Activated CD8-positive, alpha-beta T cell treated with anti-CD3 and anti-CD28 coated beads, Interleukin-2, amount 10 ng/mL, durations not matched to agents 7 days and 5 days (primary cell): ENCODE data around the gene MAST4. TPM values are rescaled to one million over a fixed set of nuclear protein-coding genes. Genes with fewer than 3 reads are reported as not detected.

Experiments
- ATAC-seq: fragments of 150-1000 bp; cut with Tn5 transposase; one replicate; pipeline ENCODE4 v1.10.0; 2021; ENCODE audit warnings: moderate library complexity
- CTCF ChIA-PET: fragments of 350-600 bp; sonication (Branson Sonifier 250); formaldehyde crosslinking; loops from one replicate; lab custom pipeline; 2021; ENCODE audit warnings: antibody characterized with exemption; lab: Charles Lee
- POLR2A ChIA-PET: fragments of 350-600 bp; sonication (Branson Sonifier 250); formaldehyde crosslinking; loops from one replicate; lab custom pipeline; 2021; ENCODE audit warnings: antibody characterized with exemption; lab: Charles Lee
- DNase-seq: peaks from one replicate; pipeline ENCODE4 v3.0.0-alpha.2; 2020
- H3K27ac Mint-ChIP-seq: one replicate; pipeline ENCODE4 v1.8.0; 2021; ENCODE audit warnings: mild to moderate bottlenecking, mixed read lengths
- H3K27me3 Mint-ChIP-seq: one replicate; pipeline ENCODE4 v1.8.0; 2021; ENCODE audit warnings: low read depth, mixed read lengths
- H3K36me3 Mint-ChIP-seq: one replicate; pipeline ENCODE4 v1.8.0; 2021; ENCODE audit warnings: low read depth, mixed read lengths
- H3K4me1 Mint-ChIP-seq: one replicate; pipeline ENCODE4 v1.8.0; 2021; ENCODE audit warnings: low read depth, mixed read lengths
- H3K4me3 Mint-ChIP-seq: one replicate; pipeline ENCODE4 v1.8.0; 2021; ENCODE audit warnings: mild to moderate bottlenecking, mixed read lengths
- H3K9me3 Mint-ChIP-seq: one replicate; pipeline ENCODE4 v1.8.0; 2022; ENCODE audit warnings: mixed read lengths; ENCODE audit not compliant: insufficient read depth
- total RNA-seq, 2 experiments: library from RNA; stranded (reverse); gene quantifications; one replicate each; pipeline ENCODE4 v1.2.3, GENCODE V29; 2021

The MAST4 gene
- total RNA-seq, 2 experiments from 2014 or later, result 5.5 to 7.1 TPM

DNA sequence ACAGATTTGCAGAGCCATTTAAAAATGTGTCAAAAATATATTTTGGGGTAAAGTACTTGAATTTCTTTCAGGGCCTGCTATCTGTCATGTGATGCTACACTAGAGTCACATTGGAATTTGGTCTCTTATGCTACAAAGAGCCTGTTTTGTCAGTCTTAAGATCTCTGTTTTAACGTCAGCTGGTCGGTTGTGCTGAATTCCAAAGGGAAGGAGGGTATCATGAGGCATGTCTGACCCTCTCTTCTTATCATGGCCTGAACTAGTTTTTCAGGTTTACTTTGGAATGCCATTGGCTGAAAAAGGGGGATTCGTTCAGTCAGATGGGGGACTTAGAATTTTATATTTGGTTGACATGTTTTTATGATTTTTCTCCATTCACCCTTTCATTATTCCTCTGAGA is 309.8 kb downstream of the MAST4 start:
- Mint-ChIP-seq H3K36me3 (no peaks in the 10 kb centered on the region), H3K9me3 (no peaks in the 10 kb centered on the region), H3K4me3 (no peak overlapping the region), H3K27ac (no peak overlapping the region), H3K4me1 (no peaks in the 10 kb centered on the region), H3K27me3 (peaks cover 13% of the 10 kb centered on the region)
- CTCF ChIA-PET, result no interaction called here
- POLR2A ChIA-PET, result no interaction called here
- DNase-seq (no peak), ATAC-seq (no peak)

DNA sequence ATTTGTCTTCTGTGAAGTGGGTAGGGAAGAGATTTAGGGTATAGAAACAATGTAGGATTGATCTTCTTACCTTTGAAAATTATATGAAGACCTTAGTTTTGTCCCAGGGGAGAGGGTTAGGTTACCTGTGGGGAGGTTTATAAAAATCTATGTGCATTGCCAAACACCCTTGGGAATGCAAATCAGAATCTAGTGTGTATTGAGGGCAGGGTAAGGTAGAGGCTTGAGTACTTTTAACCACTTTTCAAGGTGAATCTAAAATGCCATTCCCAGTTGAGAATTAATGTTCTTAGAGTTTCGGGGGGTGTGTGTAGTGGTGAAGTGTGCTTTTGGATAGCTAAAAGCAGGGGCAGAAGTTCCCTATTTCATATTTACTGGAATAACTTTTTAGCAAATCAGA is 312.0 kb downstream of the MAST4 start:
- H3K9me3 Mint-ChIP-seq, result no peaks in the 10 kb centered on the region
- ChIA-PET CTCF (no interaction called here), POLR2A (no interaction called here)
- no peak for DNase-seq
- peaks cover 5% of the 10 kb centered on the region for H3K27me3 Mint-ChIP-seq
- H3K27ac Mint-ChIP-seq, result no peak overlapping the region
- ATAC-seq, result no peak
- no peak overlapping the region for H3K4me3 Mint-ChIP-seq
- peaks cover 8% of the 10 kb centered on the region for H3K4me1 Mint-ChIP-seq
- H3K36me3 Mint-ChIP-seq, result no peaks in the 10 kb centered on the region

DNA sequence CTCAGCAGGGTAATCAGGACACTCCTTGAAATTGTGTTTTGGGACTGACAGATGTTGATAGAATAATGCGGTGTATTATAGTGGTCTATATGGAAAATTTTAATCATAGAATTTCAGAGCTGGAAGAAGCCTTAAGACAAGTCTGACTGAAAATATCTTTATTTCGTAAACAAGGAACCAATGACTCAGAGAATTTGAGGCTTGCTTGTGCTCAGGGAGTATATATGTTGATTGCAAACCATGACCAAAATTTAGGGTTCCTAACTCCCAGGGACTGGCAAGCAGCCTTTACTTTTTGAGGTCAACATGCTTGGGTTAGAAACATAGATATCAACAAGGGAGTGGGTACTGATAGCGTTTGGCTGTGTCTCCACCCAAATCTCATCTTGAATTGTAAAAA is 313.2 kb downstream of the MAST4 start:
- H3K36me3 Mint-ChIP-seq, result no peaks in the 10 kb centered on the region
- no peak for ATAC-seq
- no peak overlapping the region for H3K27ac Mint-ChIP-seq
- peaks cover 4% of the 10 kb centered on the region for H3K27me3 Mint-ChIP-seq
- no peak overlapping the region for H3K4me3 Mint-ChIP-seq
- no peak for DNase-seq
- ChIA-PET POLR2A (no interaction called here), CTCF (no interaction called here)
- no peaks in the 10 kb centered on the region for H3K9me3 Mint-ChIP-seq
- H3K4me1 Mint-ChIP-seq, result peaks cover 8% of the 10 kb centered on the region

DNA sequence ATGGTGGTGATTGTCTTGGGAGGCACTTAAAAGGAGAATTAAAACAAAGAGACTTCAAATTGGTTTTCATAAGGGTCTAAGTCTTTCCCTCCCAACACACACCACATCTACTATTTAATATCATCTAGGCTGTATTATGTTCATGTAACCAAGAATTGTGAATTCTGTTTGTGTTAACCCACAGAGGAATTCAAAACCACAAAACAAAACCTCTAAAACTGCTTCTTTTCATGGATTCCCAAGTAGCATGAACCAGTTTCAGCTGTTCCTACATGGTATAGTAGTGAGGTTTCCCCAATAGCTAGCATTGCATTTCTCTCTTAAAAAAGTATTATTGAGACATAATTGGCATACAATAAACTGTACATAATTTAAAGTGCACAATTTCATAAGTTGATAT is 316.6 kb downstream of the MAST4 start:
- H3K27me3 Mint-ChIP-seq, result peaks cover 13% of the 10 kb centered on the region
- peaks cover 8% of the 10 kb centered on the region for H3K4me1 Mint-ChIP-seq
- CTCF ChIA-PET, result no interaction called here
- no peaks in the 10 kb centered on the region for H3K9me3 Mint-ChIP-seq
- no peak overlapping the region for H3K4me3 Mint-ChIP-seq
- POLR2A ChIA-PET, result no interaction called here
- H3K36me3 Mint-ChIP-seq, result no peaks in the 10 kb centered on the region
- DNase-seq (no peak), ATAC-seq (no peak)
- no peak overlapping the region for H3K27ac Mint-ChIP-seq

DNA sequence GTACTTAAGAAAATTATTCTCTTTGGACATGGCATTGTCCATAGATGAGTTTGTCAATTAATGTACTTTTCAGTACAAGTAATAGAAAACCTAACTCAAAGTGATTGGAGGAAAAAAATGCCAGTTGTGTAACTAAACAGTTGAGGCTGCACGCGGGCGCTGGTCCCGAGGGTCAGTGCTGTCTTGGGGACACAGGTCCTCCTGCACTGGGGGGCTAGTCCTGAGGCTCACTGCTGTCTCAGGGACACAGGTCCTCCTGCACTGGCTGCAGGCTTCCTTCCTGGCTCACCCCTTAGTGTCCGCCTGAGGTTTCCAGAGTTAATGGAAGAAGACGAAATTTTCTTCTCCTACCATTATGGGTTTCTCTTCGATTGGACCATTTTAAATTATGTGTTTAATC is 319.3 kb downstream of the MAST4 start:
- Mint-ChIP-seq H3K27ac (no peak overlapping the region), H3K36me3 (no peaks in the 10 kb centered on the region), H3K4me3 (no peak overlapping the region), H3K9me3 (no peaks in the 10 kb centered on the region), H3K4me1 (peaks cover 8% of the 10 kb centered on the region), H3K27me3 (peaks cover 13% of the 10 kb centered on the region)
- ChIA-PET POLR2A (no interaction called here), CTCF (no interaction called here)
- ATAC-seq (no peak), DNase-seq (no peak)

DNA sequence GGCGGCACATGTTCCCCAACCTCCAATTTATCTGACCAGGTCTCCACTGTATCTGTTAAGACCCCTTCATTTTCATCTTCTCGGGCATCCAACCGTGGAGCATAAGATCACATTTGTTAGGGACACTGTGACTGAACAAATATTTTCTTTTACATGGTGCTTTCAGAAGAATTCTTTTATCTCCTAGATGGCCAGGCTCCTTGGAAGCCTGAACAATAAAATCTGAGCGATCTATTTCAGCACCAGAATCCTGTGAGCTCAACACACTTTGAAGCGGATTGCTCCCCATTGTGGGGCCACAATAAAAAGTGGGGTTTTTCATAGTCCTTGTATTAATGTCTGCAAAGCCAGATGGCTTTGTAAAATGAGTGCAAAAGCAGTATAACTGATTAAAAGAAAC is 326.7 kb downstream of the MAST4 start:
- ChIA-PET CTCF (interaction anchor here (1.0 kb wide), 1 partner anchor 8 kb away, joined by 3 read pairs; no protein-coding TSS in a partner anchor), POLR2A (no interaction called here)
- H3K4me1 Mint-ChIP-seq, result peaks cover 18% of the 10 kb centered on the region
- no peak for ATAC-seq
- no peaks in the 10 kb centered on the region for H3K36me3 Mint-ChIP-seq
- no peak overlapping the region for H3K27ac Mint-ChIP-seq
- H3K4me3 Mint-ChIP-seq, result no peak overlapping the region
- H3K9me3 Mint-ChIP-seq, result no peaks in the 10 kb centered on the region
- H3K27me3 Mint-ChIP-seq, result peaks cover 8% of the 10 kb centered on the region
- DNase-seq, result no peak

DNA sequence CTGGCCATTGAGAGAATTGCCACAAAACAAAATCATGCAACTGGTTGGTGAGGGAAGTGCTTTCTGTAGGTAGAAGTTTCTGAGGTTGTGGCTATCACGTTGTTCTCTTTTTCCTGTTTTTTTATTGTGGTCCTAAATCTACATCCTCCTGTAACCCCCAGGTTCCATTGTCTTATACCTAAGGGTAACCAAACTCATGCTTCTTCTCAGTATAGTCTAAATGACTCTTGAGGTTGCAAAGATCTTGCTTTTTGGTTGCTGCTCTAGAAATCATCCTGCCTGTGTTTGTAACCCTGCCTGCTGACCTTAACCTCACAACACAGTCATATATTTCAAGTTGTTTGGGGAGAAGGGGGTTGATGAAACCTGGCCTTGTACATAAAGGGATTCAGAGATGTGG is 327.3 kb downstream of the MAST4 start:
- ChIA-PET CTCF (no interaction called here), POLR2A (no interaction called here)
- H3K9me3 Mint-ChIP-seq, result no peaks in the 10 kb centered on the region
- peaks cover 8% of the 10 kb centered on the region for H3K27me3 Mint-ChIP-seq
- DNase-seq (no peak), ATAC-seq (peak; percentile 72)
- H3K27ac Mint-ChIP-seq, result peak overlapping the region; percentile 37
- H3K4me1 Mint-ChIP-seq, result peaks cover 18% of the 10 kb centered on the region
- H3K4me3 Mint-ChIP-seq, result no peak overlapping the region
- H3K36me3 Mint-ChIP-seq, result no peaks in the 10 kb centered on the region

DNA sequence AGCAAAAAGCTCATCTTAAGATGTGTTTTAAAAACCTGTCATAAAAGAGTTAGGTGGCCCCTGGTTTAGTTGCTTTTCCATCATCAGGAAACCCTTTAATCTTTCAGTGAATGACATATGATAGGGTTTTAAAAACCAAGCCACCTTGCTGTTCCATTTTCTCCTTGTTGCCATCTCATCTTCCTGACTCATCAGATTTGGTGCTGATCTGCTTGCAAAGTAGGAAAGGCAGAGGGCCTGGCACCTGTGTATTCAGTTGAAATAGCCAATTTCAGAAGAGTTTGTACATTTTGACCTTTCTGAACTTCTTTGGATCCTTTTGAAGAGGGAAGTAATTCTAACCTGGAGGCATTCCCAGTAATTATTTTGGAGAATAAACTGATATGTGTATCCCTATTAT is 327.7 kb downstream of the MAST4 start:
- DNase-seq (no peak), ATAC-seq (no peak)
- Mint-ChIP-seq H3K27me3 (peaks cover 10% of the 10 kb centered on the region), H3K36me3 (peaks cover 1% of the 10 kb centered on the region), H3K27ac (peak overlapping the region; percentile 37), H3K4me3 (no peak overlapping the region), H3K9me3 (no peaks in the 10 kb centered on the region), H3K4me1 (peaks cover 18% of the 10 kb centered on the region)
- ChIA-PET POLR2A (no interaction called here), CTCF (interaction anchor here (0.9 kb wide), 1 partner anchor 83 kb away, joined by 3 read pairs; no protein-coding TSS in a partner anchor)

DNA sequence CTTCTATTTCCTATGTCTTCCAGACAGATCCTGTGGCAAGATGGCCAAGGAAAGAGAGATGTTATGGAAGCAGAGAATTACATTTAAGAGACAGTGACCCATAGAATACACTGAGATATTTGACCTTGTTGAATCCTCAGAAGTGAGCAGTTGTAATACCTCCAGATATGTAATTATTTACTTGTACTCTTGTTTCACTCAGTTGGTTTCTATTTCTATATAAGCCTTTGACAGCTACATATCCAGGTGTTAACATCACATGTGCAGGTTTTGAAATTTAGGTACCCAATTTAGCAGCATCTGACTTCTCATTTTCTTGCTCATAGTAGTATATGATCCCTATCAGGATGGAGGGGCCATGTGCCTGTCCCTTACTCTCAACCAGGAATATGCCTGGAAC is 330.9 kb downstream of the MAST4 start:
- Mint-ChIP-seq H3K9me3 (no peaks in the 10 kb centered on the region), H3K36me3 (peaks cover 1% of the 10 kb centered on the region), H3K4me3 (no peak overlapping the region), H3K4me1 (peaks cover 18% of the 10 kb centered on the region), H3K27ac (no peak overlapping the region), H3K27me3 (peaks cover 17% of the 10 kb centered on the region)
- DNase-seq (no peak), ATAC-seq (no peak)
- POLR2A ChIA-PET, result no interaction called here
- CTCF ChIA-PET, result no interaction called here

DNA sequence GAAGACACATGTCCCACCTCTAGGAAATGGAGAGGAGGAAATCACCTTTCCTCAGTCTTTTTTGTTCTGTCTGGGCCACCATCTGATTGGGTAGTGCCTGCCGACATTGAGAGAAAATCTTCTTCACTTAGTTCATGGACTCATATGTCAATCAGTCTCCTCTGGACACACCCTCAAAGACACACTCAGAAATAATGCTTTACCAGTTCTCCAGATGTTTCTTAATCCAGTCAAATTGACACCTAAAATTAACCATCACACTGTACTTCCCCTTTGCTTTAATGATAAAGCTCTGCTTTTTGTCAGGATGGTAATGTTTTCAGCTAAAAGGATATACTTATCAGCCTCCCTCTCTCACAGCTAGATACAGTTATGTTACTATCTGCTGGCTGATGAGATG is 333.1 kb downstream of the MAST4 start:
- DNase-seq (no peak), ATAC-seq (no peak)
- Mint-ChIP-seq H3K9me3 (no peaks in the 10 kb centered on the region), H3K4me3 (no peak overlapping the region), H3K36me3 (peaks cover 1% of the 10 kb centered on the region), H3K4me1 (peaks cover 3% of the 10 kb centered on the region), H3K27me3 (peaks cover 20% of the 10 kb centered on the region), H3K27ac (no peak overlapping the region)
- CTCF ChIA-PET, result interaction anchor here (0.6 kb wide), 1 partner anchor 18 kb away, joined by 3 read pairs; no protein-coding TSS in a partner anchor
- POLR2A ChIA-PET, result interaction anchor here (0.7 kb wide), 1 partner anchor 44 kb away, joined by 3 read pairs; no protein-coding TSS in a partner anchor

DNA sequence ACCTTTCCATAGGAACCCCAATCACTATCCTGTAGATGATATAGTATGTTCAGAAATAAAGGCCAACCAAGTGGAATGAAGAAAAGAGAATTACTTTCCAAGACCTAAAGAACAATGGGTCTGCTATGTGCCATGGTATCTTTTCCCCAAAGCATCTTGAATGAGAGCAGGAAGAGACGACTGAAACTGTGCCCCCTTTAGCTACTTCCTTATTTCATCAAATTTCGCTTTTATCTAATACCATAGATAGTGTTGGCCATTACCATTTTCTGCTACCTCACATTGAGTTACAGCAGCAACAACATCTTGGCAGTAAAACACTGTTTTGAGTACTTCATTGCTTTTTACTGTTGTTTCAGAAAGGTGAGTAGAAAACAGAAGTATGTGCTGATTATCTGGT is 333.8 kb downstream of the MAST4 start:
- Mint-ChIP-seq H3K27me3 (peaks cover 20% of the 10 kb centered on the region), H3K36me3 (peaks cover 1% of the 10 kb centered on the region), H3K4me1 (peaks cover 2% of the 10 kb centered on the region), H3K27ac (no peak overlapping the region), H3K9me3 (no peaks in the 10 kb centered on the region), H3K4me3 (no peak overlapping the region)
- DNase-seq (no peak), ATAC-seq (no peak)
- CTCF ChIA-PET, result interaction anchor here (0.6 kb wide), 1 partner anchor 17 kb away, joined by 3 read pairs; no protein-coding TSS in a partner anchor
- POLR2A ChIA-PET, result interaction anchor here (0.7 kb wide), 1 partner anchor 44 kb away, joined by 3 read pairs; no protein-coding TSS in a partner anchor

DNA sequence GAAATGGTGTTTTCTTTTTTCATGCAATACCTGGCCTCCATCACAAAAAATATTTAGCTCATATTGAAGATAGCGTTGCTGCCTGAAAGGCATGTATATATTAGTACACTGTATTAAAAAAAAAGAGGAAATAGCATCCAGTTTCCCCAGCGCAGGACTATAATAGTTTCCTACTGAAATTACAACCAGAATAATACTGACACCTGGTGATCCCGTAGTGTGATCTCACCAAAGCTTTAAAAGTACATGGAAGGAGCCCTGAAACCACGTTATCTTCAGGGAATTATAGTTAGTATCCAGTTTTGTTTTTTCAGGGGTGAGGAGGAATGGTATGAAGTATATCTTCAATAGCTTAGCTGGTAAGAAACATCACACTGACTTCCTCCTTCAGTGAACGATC is 335.5 kb downstream of the MAST4 start:
- no peak for DNase-seq
- H3K36me3 Mint-ChIP-seq, result peaks cover 1% of the 10 kb centered on the region
- no peaks in the 10 kb centered on the region for H3K9me3 Mint-ChIP-seq
- peaks cover 22% of the 10 kb centered on the region for H3K27me3 Mint-ChIP-seq
- ChIA-PET POLR2A (no interaction called here), CTCF (interaction anchor here (0.9 kb wide), 1 partner anchor 9 kb away, joined by 3 read pairs; no protein-coding TSS in a partner anchor)
- no peaks in the 10 kb centered on the region for H3K4me1 Mint-ChIP-seq
- H3K4me3 Mint-ChIP-seq, result no peak overlapping the region
- H3K27ac Mint-ChIP-seq, result no peak overlapping the region
- no peak for ATAC-seq

DNA sequence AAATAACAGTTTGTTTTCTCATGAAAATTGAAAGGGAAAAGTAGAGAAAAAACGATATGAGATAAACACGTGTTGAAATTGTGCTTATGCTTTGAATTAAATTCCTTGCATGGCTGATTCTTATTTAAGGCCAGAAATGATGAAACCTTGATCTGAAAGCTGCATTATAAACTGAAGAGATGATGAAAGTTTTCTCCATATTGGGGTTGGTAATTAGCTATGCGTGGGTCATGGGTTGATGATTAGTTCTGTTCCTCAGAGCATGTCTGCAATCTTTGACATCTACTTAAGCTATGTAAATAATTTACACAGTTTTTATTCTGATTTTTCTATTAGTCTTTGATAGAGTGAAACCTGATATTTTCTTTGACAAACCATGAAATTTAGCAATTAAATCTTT is 336.3 kb downstream of the MAST4 start:
- Mint-ChIP-seq H3K4me1 (no peaks in the 10 kb centered on the region), H3K9me3 (no peaks in the 10 kb centered on the region), H3K27ac (no peak overlapping the region), H3K4me3 (no peak overlapping the region), H3K27me3 (peaks cover 25% of the 10 kb centered on the region), H3K36me3 (peaks cover 1% of the 10 kb centered on the region)
- DNase-seq (no peak), ATAC-seq (no peak)
- ChIA-PET CTCF (no interaction called here), POLR2A (no interaction called here)
